ENCODE measurements around the gene EPB41L5.
"Not testable (repeated sequence)": the region's sequence is repeated elsewhere in the genome, so short reads cannot be mapped to it uniquely, and the experiment has no call there.

EPB41L5 gene

DNA sequence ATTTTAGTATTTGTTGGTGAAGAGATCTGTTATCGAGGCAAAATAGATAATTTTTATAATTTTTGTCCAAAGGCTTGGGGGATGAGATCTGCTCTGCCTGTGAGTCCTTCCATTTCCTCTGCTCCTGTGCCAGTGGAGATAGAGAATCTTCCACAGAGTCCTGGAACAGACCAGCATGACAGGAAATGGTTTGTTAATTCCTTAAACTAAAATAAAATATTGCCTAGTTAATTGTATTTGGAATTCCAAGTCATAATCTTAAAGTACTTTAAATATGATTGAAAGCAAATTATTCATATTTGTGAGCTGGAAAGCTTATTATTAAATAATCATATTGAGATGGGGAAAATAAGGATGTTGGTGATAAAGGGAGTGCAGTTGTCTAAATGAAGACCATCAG is 87.8 kb downstream of the EPB41L5 start:
- no peak for DNase-seq (ENCODE audit: low spot score)

DNA sequence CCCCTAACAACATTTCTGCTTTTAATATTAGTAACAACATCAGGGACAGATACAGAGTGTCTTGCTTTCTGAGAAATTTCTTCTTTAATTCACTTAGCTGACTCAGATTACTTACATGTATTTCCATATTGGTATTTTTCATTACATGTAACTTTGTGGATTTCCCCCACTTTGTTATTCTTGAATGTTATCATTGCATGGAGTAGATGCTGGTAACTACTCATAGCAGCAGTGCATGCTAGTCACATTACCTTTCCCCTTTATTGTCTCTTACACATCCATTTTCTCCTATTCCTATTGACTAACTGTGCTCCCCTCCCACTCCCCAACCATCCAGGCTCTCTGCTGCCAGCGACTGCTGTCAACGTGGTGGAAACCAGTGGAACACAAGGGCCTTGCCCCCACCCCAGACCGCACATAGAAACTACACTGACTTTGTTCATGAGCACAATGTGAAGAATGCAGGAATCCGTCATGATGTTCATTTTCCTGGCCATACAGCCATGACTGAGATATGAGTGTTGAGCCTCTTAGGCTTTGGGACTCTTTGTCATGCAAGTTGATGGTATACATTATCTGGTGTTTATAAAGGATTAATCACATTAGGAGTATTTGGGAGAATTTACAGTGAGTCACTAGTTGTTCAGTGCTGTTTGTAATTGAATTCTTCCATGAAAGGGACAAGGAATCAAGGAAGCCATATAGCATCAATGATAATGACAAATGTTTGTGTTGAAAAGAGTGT is 91.0 kb downstream of the EPB41L5 start:
- DNase-seq (ENCODE audit: low spot score), result no peak

DNA sequence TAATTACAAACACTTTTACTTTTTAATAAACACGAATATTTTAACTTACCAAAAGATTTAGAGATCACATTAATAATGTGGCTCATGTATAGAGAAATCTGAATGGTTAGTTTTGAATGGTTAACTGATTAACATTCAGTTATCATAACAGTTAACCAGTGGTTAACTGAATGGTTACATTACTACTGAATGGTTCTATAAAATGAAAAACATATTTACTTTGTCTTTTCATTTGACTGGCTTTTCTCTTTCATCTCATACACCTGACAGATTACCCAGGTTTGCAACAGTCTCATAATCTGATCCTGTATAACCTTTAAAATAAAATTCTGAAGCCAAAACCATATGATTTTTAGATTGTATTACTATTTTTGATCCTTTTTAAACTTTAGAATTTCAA is 91.9 kb downstream of the EPB41L5 start:
- DNase-seq (ENCODE audit: low spot score), result no peak

DNA sequence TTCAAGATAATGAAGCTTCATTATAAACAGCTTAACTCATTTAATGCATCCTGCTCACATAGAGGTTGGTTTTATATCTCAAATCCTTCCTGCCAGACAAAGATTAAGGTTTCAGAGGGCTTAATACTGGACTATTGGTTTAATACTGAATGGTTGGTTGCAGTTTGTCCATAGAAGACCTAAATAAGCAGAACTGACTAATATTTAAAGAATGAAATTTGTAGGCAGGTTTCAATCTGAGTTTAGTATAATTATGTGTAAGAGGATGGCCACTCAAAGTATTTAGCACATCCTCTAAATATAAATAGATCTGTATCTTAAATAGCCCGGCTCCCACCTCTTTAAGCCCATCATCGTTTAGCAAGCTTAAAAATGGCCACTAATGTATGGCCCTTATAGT is 92.5 kb downstream of the EPB41L5 start:
- no peak for DNase-seq (ENCODE audit: low spot score)

DNA sequence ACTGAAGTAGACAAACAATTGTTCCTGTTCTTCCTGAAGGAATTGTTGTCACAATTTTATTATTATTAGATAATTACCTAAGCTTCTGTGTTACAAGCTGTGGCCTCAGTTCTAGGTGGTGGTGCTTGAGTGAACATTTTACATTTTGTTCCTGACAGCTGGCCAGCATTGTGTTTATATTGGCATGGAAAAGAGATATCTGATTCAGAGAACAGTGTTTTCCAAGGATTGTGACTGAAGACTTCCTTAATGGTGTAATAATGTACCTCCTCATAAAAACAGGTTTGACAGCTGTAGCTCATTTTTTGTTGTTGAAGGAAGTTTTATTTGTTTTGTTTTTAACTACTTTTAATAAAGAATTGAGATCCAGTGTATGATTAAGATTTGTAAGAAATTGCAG is 95.2 kb downstream of the EPB41L5 start:
- no peak for DNase-seq (ENCODE audit: low spot score)

DNA sequence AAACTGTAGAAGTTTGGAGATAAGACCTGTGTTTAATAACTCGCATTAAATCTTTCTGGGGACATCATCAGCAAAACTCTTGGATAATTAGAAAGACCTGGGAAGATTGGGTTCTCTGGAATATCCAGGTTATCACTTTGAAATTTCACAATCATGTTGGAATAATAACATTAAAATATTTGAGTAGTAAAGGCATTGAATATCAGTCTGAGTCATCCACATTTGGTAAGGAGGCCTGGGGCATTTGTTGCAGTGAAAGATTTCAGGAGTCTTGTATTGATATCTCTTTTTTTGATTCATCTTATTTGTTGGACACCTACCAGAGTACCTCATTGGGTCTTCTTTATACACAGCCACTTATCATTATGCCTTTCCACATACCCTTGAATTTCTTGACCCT is 95.9 kb downstream of the EPB41L5 start:
- DNase-seq (ENCODE audit: low spot score), result no peak

DNA sequence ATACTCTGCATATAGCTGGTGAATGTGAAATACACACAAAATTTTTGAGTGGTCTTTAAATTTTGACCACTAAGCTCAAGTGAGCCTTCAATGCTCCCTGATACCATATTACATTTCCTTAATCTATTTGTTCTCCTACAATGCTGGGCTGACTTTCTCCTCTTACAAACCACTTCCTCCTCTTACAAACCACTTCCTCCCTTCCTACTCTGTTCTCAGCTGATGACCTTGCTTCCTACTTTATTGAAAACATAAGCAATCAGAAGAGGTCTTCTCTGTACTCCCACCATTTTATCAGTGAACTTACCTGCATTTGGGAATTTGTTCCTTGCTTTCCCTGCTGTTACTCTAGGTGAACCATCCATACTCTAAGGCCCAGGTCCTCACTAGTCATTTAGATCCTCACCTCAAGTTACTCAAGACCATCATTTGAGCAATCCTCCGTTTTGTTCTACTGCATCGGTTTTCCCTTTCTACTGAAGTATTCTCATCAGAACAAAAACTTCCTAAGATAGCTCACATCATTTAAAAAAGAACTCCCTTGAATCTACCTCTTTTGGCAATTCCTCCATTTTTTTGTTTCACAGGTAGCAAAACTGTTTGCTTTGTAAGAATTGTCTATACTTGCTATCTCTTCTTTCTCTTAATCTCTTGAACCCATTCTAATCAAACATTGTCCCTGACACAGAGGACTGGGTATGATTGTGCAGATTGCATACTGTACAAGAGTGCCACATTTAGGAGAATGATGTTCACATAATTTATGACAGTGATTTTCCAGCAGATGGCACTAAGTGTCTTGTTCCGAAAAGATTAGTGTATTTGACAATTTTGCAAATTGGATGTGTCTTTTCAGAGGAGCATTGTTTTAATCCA is 96.5 kb downstream of the EPB41L5 start:
- DNase-seq (ENCODE audit: low spot score), result peak; percentile 51

DNA sequence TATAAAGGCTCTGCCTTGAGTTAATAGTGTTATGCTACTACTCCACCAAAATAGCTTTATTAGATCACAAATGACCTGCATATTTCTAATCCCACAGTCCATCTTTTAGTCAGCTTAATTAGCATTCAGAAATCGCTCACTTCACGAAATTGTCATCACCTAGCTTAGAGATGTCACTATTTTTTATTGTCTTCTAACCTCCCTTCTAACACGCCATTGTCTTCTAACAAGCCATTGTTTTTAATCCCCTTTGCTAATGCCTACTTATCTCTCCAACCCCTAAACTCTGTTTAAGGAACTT is 97.1 kb downstream of the EPB41L5 start:
- no peak for DNase-seq (ENCODE audit: low spot score)

DNA sequence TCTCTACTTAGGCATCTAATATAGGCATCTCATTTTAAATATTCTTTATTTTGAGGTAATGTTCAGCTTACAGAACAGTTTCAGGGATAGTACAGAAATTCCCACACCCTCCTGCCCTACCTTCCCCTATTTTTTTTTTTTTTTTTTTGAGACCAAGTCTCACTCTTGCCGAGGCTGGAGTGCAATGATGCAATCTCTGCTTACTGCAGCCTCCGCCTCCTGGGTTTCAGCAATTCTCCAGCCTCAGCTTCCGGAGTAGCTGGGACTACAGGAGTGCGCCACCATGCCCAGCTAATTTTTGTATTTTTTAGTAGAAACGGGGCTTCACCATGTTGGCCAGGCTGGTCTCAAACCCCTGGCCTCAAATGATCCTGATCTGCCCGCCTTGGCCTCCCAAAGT is 97.6 kb downstream of the EPB41L5 start:
- no peak for DNase-seq (ENCODE audit: low spot score)

DNA sequence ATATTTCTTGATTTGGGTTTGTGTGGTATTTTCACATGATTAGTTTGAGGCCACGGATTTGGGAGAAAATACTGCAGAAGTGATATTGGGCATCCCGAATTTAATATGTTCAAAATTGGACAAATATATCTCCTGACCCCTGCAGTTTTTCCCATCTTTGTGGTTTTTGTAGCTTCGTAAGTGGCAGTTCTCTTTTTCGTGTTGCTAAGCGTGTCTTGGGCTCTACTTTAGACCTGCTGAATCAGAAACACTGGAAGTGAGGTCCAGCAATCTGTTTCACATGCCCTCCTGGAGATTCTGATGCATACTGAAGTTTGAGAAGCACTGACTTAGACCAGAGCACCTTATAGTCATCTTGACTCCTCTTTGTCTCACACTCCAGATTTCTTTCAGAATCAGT is 98.3 kb downstream of the EPB41L5 start:
- no peak for DNase-seq (ENCODE audit: low spot score)

DNA sequence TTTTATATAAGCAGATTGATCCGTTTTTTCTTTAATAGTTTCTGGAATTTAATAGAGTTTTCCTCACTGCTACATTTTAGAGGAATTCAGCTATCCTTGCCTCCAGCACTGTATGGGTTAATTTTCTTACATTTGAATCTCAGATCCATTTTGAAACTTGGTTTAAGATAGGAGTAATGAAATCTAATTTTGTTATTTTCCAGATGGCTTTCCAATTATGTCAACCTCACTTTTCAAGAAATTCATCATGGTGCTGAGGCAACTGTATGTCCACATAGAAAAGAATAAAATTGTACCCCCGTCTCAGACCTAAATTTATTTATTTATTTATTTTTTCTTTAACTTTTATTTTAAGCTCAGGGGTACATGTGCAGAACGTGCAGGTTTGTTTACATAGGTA is 105.1 kb downstream of the EPB41L5 start:
- DNase-seq (ENCODE audit: low spot score), result no peak

DNA sequence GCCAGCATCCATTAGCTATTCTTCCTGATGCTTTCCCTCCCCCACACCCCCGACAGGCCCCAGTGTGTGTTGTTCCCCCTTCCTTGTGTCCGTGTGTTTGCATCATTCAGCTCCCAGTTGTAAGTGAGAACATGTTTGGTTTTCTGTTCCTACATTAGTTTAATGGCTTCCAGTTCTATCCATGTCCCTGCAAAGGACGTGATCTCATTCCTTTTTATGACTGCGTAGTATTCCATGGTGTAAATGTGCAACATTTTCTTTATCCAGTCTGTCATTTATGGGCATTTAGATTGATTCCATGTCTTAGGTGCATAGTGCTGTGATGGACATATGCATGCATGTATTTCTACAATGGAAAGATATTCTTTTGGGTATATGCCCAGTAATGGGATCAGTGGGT is 105.6 kb downstream of the EPB41L5 start:
- no peak for DNase-seq (ENCODE audit: low spot score)

DNA sequence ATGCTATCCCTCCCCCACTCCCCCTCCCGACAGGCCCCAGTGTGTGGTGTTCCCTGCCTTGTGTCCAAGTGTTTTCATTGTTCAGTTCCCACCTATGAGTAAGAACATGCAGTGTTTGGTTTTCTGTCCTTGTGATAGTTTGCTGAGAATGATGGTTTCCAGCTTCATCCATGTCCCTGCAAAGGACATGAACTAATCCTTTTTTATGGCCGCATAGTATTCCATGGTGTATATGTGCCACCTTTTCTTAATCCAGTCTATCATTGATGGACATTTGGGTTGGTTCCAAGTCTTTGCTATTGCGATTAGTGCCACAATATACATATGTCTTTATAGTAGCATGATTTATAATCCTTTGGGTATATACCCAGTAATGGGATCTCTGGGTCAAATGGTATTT is 108.5 kb downstream of the EPB41L5 start:
- DNase-seq (ENCODE audit: low spot score), result not testable (repeated sequence)

DNA sequence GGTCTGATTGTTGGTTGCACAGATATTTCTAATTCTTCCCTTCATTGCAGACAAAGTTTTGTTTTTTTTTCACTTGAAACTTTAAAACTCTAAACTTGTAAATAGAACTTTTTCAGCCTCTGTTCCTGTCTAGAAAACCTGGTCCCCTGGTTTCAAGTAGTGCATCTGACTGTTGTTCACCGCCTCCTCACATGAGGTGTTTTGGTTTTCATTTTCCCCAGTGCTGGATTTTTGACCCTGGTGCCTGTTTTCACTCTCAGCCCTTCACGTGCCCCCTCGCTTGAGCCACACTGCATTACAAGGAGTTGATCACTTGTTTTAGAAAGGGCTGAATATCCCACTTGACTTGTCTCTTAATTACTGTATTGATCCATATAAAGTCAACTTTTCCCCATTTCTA is 110.2 kb downstream of the EPB41L5 start:
- no peak for DNase-seq (ENCODE audit: low spot score)

DNA sequence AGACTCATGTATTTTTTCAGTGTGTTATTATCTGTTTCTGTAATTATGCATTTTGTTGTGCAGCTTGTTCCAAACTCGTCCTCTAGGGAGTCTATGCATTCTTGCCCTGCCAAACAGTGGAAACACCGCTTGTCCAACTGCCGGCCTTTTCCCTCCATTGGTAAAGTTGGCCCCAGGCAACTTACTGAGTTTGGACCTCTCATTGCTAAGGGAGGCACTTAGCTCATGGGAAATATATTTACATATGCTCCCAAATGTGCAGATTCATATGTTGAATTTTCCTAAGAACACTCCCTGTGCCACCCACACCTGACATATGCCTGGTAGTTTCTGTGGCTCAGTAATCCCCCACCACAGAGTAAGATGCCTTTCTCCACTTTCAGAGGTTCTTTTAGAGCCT is 112.3 kb downstream of the EPB41L5 start:
- no peak for DNase-seq (ENCODE audit: low spot score)

DNA sequence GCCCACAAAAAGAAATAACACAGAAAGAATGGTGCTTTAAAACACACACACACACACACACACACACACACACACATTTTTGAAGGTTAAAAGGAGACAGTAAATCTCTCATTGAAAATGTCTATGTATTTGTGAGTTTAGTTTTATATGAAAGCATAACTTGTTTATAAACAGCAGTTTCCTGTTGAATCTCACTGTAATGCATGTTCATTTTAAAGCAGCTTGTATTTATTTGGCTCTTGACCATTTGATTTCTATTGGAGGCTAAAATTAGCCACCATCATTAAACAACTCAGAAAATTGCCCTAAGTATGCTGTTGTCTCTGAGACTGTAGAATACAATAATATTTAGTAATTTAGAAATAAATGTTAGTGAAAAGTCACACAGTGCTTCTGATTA is 115.3 kb downstream of the EPB41L5 start:
- no peak for DNase-seq (ENCODE audit: low spot score)

DNA sequence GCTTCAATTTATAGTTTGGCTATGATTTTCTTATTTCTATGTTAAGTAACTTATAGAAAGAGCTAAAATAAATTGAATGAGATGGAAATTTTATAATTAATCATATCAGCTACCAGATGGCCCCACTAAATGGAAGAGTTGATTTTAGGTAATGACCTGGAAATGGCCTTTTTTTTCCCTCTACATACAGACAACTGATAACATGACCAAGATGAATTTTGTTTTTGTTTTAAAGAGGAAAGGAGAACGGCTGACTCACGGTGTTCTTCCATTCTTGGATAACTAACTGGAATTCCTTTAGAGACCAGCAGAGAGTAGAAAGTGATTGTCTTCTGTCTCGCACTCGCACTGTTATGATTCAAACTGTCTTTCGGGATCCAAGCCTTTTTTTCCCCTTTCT is 119.3 kb downstream of the EPB41L5 start:
- no peak for DNase-seq (ENCODE audit: low spot score)

DNA sequence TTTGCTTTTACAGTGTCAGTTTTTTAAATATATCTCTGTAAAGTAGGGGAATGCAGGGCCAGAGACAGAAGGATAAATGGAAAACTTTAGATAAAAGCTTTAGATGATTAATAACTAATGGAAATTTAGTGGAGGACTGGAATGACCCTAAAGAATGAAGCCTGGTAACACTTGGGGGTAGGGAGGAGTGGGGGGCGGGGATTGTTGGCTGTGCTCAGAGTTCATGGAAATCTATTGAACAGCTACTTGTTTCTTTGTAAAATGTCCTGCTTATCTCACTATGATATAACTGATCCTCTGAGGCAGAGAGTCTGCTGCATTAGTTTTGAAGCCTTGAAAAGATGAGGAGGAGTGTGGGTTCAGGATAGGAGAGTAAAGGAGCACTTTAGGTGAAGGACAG is 119.8 kb downstream of the EPB41L5 start:
- DNase-seq (ENCODE audit: low spot score), result no peak

DNA sequence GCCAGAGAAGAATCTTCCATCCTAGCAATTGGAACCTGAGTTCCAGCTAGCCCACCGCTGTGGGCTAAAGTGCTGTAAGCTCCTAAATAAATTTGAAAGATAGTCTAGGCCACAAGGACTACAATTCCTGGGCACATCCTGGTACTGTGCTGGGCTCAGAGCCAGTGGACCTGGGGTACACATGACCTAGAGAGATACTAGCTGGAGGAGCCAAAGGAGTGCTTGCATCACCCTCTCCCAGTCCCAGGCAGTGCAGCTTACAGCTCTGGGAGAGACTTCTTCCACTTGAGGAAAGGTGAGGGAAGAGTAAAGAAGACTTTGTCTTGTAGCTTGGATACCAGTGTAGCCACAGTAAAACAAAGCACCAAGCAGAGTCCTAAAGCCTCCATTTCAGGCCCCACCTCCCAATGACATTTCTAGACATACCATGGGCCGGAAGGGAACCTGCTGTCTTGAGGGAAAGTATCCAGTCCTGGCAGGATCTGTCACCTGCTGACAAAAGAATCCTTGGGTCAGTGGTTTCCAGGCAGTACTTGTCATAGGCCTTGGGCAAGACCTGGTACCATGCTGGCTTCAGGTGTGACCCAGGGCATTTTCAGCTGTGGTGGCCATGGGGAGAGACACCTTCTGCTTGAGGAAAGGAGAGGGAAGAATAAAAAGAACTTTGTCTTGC is 120.8 kb downstream of the EPB41L5 start:
- DNase-seq (ENCODE audit: low spot score), result no peak

DNA sequence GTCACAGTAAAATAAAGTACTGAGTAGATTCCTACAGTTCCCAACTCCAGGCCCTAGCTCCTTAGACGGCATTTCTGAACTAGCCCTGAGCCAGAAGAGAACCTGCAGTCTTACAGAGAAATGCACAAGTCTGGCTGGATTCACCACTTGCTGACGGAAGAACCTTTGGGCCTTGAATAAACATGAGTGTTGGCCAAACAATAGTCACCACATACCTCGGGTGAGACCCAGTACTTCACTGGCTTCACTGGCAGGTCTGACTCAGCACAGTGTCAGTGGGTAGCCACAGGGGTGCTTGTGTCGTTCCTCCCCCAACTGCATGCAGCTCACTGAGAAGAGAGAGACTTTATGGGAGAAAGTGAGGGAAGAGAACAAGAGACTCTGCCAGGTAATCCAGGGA is 121.4 kb downstream of the EPB41L5 start:
- no peak for DNase-seq (ENCODE audit: low spot score)

DNA sequence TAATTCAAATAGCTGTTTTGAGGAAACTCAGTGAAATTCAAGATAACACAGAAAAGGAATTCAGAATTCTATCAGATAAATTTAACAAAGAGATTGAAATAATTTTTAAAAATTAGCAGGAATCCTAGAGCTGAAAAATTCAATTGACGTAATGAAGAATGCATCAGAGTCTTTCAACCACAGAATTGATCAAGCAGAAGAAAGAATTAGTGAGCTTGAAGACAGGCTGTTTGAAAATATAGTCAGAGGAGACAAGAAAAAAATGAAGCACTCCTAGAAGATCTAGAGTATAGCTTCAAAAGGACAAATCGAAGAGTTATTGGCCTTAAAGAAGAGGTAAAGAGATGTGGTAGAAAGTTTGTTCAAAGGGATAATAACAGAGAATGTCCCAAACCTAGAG is 122.1 kb downstream of the EPB41L5 start:
- DNase-seq (ENCODE audit: low spot score), result not testable (repeated sequence)

DNA sequence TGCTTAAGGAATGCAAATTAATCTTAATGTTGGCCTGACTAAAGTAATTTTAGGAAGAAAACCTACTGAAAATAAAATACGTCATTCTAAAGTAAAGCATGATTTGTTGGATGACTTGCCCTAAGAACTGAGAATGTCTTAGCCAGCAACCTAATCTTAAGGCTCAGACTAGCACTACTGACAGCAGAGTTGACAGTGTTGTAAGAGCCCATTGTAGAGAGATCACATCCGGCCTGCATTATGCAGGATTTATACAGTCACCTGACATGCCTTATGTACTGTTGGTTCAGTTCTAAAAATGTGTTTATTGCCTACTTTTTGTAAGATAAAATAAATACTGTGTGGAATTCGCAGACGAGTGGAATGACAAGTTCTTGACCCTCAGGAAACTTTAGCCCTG is 128.0 kb downstream of the EPB41L5 start:
- DNase-seq (ENCODE audit: low spot score), result no peak
